ENCODE results near the gene NIPBL. TPM values are rescaled to one million over a fixed set of nuclear protein-coding genes. Genes with fewer than 3 reads are reported as not detected.
"Not testable (repeated sequence)": the region's sequence is repeated elsewhere in the genome, so short reads cannot be mapped to it uniquely, and the experiment has no call there.

Gene NIPBL, protein sequence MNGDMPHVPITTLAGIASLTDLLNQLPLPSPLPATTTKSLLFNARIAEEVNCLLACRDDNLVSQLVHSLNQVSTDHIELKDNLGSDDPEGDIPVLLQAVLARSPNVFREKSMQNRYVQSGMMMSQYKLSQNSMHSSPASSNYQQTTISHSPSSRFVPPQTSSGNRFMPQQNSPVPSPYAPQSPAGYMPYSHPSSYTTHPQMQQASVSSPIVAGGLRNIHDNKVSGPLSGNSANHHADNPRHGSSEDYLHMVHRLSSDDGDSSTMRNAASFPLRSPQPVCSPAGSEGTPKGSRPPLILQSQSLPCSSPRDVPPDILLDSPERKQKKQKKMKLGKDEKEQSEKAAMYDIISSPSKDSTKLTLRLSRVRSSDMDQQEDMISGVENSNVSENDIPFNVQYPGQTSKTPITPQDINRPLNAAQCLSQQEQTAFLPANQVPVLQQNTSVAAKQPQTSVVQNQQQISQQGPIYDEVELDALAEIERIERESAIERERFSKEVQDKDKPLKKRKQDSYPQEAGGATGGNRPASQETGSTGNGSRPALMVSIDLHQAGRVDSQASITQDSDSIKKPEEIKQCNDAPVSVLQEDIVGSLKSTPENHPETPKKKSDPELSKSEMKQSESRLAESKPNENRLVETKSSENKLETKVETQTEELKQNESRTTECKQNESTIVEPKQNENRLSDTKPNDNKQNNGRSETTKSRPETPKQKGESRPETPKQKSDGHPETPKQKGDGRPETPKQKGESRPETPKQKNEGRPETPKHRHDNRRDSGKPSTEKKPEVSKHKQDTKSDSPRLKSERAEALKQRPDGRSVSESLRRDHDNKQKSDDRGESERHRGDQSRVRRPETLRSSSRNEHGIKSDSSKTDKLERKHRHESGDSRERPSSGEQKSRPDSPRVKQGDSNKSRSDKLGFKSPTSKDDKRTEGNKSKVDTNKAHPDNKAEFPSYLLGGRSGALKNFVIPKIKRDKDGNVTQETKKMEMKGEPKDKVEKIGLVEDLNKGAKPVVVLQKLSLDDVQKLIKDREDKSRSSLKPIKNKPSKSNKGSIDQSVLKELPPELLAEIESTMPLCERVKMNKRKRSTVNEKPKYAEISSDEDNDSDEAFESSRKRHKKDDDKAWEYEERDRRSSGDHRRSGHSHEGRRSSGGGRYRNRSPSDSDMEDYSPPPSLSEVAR (N-terminal part only)
- polyA plus RNA-seq (ENCODE audit: insufficient read length): 38.8 TPM

DNA sequence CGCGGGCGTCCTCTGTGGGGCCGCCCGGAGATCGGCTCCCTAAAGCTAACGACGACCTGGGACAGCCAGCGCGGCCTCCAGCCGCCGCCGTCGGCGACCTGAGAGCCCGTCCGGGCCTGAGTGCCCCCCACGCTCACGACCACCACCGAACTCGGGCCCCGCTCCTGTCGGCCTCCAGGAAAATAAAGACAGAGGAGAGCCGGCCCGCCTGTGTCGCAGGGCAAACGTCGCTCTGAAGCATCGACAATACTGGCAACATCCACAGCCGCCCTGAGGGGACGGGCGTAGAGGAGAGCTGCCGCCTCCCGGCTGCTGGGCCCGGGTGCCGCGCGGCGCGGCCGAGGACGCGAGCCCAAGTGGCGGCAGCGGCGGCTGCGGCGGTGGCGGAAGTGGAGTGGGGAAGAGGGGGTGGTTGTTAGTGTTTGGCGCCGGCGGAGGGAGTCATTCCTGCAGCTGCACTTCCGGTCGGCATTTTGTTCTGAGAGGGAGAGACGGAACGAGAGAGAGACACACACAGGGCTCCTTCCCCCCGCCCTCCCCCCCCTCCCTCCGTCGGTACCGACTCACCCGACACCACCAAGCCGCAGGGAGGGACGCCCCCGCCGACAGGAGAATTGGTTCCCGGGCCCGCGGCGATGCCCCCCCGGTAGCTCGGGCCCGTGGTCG, at the start of gene NIPBL:
TSS of gene NIPBL (plus strand) at position 471 of the 666 bp plus-strand sequence. CDS start 76,928 bp downstream, outside the sequence.
- peak; percentile 93 for DNase-seq

DNA sequence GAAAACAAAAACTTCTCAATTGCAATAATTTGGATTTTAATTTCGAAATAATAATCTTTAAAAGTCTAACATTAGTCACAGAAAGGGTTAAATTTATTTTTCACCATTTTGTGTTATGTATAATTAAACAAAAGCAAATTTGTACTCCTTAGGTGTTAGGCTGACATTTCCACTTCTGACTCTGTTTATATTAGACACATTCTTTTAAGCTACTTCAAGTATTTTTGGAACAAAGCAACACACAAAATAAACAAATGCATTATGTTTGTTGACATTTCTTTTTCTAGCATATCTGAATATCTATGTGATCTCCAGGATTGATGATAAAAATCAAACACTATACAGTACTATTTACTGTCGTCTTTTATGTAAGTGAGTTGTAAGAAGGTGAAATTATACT, 44.3 kb upstream of the NIPBL start:
- DNase-seq: no peak

DNA sequence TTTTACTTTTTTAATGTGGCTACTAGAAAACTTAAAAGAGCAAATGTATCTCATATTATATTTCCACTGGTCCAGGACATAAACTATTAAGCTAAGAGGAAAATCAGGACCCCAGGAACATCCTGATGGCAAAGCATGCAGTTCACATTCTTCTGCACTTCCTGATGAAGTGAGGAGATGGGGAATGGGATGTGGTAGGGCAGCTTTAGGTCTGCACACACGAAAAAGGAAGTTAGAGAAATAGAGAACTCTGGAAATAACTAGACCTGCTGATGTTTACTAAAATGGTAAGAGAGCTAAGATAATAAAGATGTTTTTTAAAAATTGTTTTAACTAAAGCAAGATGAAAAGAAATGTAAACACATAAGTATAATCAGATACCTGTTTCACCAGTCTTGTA, 39.7 kb upstream of the NIPBL start:
- peak; percentile 8 for DNase-seq

DNA sequence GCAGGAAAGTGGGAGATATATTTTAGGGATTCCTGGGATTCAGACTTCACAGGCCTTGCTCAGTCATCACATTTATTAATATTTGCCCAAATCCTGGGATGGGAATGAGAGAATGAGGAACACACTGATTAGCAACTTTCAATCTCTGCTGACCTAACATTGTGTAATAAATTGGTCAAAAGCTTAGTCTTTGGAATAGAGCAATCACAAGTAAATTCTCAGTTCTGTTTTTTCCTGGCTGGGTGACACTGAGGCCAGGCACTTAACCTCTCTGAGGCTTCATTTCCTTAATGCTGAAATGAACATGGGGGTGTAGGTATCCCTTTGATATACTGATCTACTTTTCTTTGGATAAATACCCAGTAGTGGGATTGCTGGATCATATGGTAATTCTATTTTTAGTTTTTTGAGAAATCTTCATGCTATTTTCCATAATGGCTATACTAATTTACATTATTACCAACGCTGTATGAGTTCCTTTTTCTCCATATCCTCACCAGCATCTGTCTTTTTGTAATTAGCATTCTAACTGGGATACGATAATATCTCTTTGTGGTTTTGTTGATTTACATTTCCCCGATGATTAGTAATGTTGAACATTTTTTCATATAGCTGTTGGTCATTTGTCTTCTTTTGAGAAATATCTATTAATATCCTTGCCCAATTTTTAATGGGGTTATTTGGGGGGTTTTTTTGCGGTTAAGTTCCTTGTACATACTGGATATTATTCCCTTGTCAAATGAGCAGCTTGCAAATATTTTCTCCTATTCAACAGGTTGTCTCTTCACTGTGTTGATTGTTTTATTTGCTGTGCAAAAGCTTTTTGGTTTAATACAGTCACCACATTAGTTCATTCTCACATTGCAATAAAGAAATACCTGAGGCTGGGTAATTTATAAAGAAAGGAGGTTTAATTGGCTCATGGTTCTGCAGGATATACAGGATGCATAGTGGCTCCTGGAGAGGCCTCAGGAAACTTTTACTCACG, 36.8 kb upstream of the NIPBL start:
- no peak for DNase-seq

DNA sequence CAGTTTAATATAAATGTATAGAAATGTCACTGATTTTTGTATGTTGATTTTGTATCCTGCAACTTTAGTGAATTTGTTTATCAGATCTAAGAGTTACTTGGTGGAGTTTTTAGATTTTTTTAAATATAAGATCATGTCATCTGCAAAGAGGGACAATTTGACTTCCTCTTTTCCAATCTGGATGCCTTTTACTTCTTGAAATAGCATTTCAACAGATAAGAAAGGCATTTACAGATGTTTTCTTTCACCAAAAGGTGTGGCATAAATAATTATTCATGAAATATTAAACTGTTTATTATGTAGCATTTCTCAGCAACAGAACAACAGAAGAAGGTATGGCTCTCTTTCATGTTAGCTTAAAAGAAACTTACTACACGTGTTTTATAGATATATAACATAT, 34.9 kb upstream of the NIPBL start:
- DNase-seq: no peak

DNA sequence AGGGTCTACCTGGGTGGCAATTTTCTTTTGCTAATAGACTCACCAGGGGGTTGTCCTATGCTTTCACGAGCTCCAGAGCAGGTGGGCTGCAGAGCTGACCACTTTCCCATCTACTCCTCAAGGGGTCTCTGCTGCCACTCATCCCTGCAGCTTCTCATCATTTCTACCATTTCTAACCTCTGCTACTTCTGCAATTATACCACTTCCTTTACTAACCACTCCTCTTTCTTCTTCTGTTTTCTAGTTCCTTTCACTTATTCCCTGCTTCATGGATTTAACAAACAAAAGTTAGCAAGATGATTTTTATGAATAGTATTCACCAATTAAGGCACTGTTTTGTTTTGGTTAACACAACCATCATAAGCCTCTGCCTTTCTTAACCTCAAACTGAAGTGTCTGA, 34.5 kb upstream of the NIPBL start:
- DNase-seq: no peak

DNA sequence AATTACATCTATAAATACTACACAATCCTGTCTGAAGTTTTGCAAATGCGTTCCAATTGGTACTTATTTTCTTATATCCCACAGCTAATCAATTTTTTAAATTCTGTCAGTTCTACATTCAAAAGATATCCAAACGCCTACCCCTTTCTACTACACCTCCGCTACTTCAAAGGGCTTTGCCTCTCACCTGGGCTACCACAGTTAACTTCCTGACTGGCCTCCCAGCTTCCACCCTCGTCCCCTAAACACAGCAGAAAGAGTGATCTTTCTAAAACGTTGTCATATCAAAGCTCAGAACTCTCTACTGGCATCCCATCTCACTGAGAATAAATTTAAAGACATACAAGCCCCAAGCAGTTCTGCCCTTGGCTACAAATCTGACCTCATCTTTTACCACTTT, 32.3 kb upstream of the NIPBL start:
- no peak for DNase-seq

DNA sequence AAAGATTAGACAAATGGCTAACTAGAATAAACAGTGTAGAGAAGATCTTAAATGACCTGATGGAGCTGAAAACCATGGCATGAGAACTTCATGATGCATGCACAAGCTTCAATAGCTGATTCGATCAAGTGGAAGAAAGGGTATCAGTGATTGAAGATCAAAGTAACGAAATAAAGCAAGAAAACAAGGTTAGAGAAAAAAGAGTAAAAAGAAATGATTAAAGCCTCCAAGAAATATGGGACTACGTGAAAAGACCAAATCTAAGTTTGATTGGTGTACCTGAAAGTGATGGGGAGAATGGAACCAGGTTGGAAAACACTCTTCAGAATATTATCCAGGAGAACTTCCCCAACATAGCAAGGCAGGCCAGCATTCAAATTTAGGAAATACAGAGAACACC, 28.0 kb upstream of the NIPBL start:
- not testable (repeated sequence) for DNase-seq

DNA sequence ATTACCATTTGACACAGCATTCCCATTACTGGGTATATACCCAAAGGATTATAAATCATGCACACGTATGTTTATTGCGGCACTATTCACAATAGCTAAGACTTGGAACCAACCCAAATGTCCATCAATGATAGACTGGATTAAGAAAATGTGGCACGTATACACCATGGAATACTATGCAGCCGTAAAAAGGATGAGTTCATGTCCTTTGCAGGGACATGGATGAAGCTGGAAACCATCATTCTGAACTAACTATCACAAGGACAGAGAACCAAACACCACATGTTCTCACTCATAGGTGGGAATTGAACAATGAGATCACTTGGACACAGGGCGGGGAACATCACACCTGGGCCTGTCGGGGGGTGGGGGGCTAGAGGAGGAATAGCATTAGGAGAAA, 23.7 kb upstream of the NIPBL start:
- DNase-seq: not testable (repeated sequence)

DNA sequence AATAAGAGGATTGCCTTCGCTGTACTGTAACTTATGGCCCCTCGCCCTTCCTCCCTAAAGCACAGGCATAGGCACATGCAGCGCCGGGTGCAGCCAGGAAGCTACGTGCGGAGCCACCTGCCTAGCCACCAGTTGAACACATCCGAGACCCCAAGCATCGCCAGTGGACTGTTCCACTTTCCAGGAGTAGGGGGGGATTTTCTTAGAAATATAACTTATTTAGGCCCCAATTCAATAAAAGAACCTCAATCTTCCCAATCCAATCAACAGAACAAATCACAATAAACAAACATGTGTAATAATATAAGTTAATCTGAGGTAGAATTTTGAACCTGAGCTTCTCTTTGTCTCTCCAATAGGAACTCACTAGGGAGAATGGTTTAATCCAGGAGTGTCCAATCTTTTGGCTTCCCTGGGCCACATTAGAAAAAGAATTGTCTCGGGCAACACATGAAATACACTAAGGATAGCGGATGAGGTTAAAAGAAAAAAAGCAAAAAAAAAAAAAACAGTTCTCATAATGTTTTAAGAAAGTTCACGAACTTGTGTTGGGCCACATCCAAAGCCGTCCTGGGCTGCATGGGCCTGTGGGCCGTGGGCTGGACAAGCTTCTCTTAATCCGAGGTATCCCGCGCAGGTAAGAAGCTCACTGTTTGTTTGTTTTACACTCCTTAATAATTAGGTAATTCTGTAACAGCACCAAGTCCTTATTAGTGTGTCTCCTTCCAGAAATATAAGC, 22.0 kb upstream of the NIPBL start:
- no peak for DNase-seq

DNA sequence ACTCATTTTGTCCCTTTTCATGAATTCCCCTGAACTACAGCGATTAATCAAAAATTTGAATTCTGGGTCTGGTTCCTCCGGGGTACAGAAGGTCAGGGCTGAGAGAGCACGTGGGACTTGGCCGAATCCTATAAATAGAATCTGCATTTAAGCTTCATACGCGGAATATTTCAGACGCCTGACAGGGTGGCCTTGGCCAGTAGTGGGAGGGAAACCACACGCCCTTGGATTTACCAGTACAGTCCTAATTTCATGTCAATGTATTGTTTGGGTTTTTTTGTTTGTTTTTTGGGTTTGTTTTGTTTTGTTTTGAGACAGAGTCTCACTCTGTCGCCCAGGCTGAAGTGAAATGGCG, 21.5 kb upstream of the NIPBL start:
- no peak for DNase-seq

DNA sequence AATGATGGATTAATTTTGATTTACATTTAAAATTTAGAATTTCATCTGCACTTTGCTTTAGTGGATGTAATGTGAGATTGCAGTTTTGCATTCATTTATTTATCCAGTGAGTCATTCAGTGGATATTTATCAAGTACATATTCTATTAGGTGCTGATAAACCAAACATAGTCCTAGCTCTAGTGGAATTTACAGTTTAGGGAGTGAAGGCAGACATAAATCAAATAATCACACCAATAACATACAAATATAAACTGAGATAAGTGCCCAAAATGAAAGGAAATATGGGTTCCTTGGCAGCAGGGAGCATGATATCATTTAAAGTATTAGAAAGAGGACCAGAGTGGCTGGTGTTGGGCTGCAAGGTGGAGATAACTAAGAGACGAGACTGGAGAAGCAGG, 14.7 kb upstream of the NIPBL start:
- no peak for DNase-seq

DNA sequence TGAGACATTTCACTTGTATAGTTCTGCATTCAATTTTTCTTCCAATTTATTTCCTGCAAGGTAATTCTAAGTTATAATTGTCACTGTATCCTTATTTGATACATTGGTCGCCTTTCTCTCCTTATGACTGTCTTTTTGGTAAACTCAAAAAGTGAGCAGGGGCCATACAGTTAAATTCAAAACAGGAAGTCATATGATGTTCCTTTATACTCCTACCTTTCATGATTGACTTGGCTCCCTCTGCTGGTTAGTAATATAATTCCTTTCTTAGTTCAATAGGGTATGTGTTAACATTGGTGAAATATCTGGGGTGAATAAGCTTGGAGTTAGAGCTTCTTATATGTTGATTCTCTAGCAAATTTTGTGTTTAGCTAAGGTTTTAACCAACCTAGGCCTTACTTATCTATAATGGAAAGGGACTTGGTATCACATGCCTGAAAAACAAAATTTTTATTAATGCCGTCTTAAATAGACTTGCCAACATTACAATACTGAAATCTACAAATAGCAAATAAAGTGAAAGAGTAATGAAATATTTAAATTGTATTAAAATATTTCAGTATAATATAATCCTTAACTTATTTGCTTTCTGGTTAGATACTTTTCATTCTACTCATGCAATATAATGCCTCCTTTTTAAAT, 6.0 kb upstream of the NIPBL start:
- no peak for DNase-seq

DNA sequence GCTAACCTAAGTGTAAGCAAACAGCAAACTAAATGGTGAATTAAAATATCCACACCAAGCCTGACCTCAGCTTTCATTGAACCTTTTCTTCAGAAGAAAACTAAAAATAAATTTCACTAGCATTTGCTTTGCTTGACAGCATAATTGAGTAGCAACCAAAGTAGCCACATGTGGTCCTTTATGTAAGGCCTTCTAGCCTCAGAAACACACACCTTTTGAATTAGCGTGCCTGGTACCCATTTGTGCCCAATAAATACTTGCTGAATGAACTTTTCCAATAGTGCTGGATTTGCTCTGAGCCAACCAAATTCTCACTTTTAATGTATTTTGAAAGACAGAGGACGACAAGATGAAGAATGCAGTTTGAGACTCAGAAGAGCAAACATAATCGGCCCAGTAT, 2.1 kb upstream of the NIPBL start:
- no peak for DNase-seq

DNA sequence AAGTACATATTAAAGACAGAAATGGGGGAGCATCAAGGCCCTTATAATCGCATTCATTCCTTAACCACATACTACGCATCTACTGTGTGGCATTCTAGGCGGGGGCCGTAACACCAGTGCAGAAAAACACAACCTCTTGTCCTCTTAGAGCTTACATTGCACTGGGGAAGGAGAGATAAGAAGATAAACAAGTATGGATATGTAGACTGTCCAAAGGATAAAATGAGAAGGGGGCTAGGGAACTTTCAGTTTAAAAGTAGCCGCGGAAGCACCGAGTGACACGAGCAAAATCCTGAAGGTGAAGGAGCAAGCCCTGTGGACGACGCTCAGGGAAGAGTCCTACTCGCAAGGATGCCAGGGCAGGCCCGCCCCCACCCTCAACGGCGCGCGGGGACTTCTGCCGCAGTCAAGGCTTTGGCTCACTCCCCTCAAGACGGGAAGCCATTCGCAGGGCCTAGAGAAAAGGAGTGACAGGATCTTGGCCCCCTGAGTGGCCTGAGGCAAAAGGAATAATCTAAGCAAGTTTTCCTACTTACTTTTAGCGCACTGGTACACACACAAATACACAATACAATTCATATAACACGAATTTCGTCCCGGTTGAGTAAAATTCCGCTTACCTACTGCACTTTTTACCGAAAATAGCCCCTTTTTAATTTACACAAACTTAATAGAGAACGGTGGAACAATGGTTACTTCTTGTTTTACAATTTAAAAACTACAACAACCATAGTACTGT, 1.3 kb upstream of the NIPBL start:
- DNase-seq: peak; percentile 63

DNA sequence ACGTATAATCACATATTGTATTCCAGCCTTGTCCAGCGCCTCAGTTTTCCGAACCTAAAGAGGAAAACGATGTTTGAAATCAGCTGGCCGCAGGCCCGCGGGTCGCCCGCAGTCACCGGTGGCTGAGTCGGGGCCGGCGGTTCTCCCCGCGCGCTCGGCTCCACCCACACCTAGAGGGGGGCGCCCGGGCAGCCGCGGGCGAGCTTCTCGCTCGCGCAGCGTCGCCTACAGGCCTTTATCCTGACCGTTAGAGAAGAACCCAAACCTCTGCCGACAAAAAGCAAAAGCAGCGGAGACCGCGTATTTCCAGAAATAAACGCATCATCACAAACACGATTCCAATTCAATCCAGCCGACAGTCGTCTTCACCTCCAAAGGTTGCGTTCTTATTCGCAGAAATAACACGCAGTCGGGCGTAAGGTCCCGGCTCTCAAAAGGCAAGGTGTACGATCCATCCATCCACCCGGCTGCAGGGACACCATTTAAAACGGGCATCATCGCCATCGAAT, 725 bp upstream of the NIPBL start:
- DNase-seq: peak; percentile 80

DNA sequence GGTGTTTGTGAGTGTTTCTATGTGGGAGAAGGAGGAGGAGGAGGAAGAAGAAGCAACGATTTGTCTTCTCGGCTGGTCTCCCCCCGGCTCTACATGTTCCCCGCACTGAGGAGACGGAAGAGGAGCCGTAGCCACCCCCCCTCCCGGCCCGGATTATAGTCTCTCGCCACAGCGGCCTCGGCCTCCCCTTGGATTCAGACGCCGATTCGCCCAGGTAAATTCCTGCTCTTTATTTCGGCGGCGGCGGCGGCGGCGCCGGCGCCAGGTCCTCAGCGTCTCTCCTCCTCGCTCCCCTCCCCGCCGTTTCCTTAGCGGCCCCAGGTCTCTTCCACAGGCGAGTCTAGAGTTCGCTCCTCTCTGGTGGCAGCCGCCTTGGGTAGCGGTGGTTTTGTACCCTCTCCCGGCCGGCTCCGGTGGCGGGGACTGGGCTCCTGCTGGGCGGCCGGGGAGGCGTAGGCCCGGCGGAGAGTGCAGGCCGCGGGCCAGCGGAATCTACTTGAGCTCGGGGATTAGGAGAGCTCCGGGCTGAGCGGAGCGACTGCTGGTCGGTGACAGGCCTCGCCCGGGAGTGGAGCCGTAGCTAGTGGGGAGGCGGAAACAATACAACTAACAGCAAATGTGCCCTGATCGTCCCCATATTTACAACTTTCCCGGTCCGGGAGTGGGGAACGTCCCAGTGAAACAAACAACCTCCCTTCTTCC, 547 bp downstream of the NIPBL start:
- peak; percentile 76 for DNase-seq

DNA sequence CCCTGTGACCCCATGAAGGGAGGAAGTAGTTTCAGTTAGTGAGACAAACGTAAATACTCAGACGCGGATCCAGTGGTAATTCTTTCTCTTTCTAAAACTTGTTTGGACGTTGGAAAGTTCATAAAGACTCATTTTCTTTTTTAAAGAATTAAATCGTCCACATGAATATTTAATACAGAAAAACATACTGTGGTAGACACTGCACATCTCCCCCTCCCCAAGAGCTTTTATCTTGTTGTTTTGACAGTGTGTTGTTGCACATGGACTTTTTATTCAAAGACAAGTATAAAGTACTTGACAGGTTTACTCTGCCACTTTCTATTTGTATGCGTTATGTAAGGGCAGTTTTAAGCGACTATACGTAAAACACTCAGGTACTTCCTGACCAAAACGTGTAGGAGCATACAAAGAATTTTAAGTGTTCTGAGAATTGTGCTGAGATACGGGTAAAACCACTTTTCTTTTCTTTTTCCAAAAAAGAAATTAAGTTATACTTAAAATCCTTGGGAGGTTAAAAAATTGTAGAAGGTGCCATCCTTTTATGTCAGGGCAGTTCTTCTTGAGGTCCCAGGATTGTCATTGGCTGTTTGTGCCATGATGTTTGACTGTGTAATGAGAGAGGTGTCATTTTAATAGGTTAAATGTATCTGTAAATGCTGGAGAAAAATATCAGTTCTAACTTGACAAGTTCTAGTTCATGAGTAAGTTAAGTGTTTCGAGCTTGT, 1.3 kb downstream of the NIPBL start:
- DNase-seq: no peak

Measured in hindlimb muscle (tissue), 1 donor.